HG03521 (cell line): ENCODE data around the gene CRB2.

Experiments
- ATAC-seq: cut with Tn5 transposase; IDR thresholded peaks from one replicate; pipeline ENCODE4 v1.9.1; 2021; ENCODE audit warnings: mild to moderate bottlenecking, moderate library complexity; ENCODE audit not compliant: unreplicated experiment

Gene CRB2

GRCh38 chr9:123377211-123377971 is 21.4 kb downstream of the CRB2 start:
- ATAC-seq, result no peak

- ATAC-seq, result no peak
These were observed 22.0 kb downstream of the CRB2 start for GRCh38 chr9:123378025-123378424.

GRCh38 chr9:123378956-123379660 is 23.1 kb downstream of the CRB2 start:
- ATAC-seq, result no peak

GRCh38 chr9:123380852-123381705 is 25.1 kb downstream of the CRB2 start:
- ATAC-seq, result no peak

GRCh38 chr9:123382653-123383511 is 26.9 kb downstream of the CRB2 start:
- ATAC-seq, result no peak

GRCh38 chr9:123383512-123384170 is 27.6 kb downstream of the CRB2 start:
- ATAC-seq, result no peak

GRCh38 chr9:123387686-123388085 is 31.7 kb downstream of the CRB2 start:
- ATAC-seq, result no peak

- ATAC-seq, result no peak
These were observed 33.1 kb downstream of the CRB2 start for GRCh38 chr9:123389070-123389469.

GRCh38 chr9:123389698-123390097 is 33.7 kb downstream of the CRB2 start:
- ATAC-seq, result no peak

GRCh38 chr9:123390337-123391135 is 34.5 kb downstream of the CRB2 start:
- no peak for ATAC-seq

- ATAC-seq, result no peak
These were observed 35.2 kb downstream of the CRB2 start for GRCh38 chr9:123391233-123391632.

- ATAC-seq, result no peak
These were observed 35.9 kb downstream of the CRB2 start for GRCh38 chr9:123391946-123392345.

- no peak for ATAC-seq
These were observed 36.8 kb downstream of the CRB2 start for GRCh38 chr9:123392802-123393201.

GRCh38 chr9:123394291-123395235 is 38.6 kb downstream of the CRB2 start:
- ATAC-seq, result no peak

GRCh38 chr9:123395276-123395688 is 39.3 kb downstream of the CRB2 start:
- no peak for ATAC-seq

- ATAC-seq, result no peak
These were observed 39.9 kb downstream of the CRB2 start for GRCh38 chr9:123395689-123396511.

GRCh38 chr9:123397975-123398374 is 42.0 kb downstream of the CRB2 start:
- no peak for ATAC-seq
